Kidney epithelial cell (primary cell): ENCODE results near the gene TIMP2. TPM values are rescaled to one million over a fixed set of nuclear protein-coding genes. Genes with fewer than 3 reads are reported as not detected.

Experiments used
- DNase-seq: peaks from one replicate; pipeline ENCODE4 v3.0.0-alpha.2; 2010; ENCODE audit warnings: low read depth
- H3K27me3 ChIP-seq: 2 replicates; pipeline ENCODE4 v1.6.0; 2011; ENCODE audit warnings: low read length; ENCODE audit not compliant: control insufficient read depth, insufficient read depth
- H3K36me3 ChIP-seq: 2 replicates; pipeline ENCODE4 v1.5.1; 2011; ENCODE audit warnings: low read length; ENCODE audit not compliant: control insufficient read depth, insufficient read depth
- H3K4me3 ChIP-seq: 2 replicates; pipeline ENCODE4 v1.5.1; 2011; ENCODE audit warnings: low read depth, mild to moderate bottlenecking, control low read depth, low read length
- CTCF ChIP-seq: IDR thresholded peaks from 2 replicates; pipeline ENCODE4 v1.5.1; 2011; ENCODE audit warnings: mild to moderate bottlenecking, moderate library complexity, low read length, control low read depth, inconsistent platforms; ENCODE audit not compliant: insufficient read depth, poor library complexity, severe bottlenecking
- total RNA-seq: library from RNA; depleted of rRNA; stranded (reverse); fragments of >200 nt; gene quantifications from 2 replicates; pipeline ENCODE4 v1.2.3, GENCODE V29; 2015

TIMP2 gene
- 130 and 145 TPM in 2 replicates for total RNA-seq

- Histone ChIP-seq H3K4me3 (peak within 1 kb of the TSS; percentile 51), H3K27me3 (no peaks in the 10 kb centered on the region), H3K36me3 (no peaks in the 10 kb centered on the region)
- TF ChIP-seq CTCF: peak; percentile 18
- DNase-seq: no peak
These were observed at the start of gene TIMP2 for GRCh38 chr17:78925234-78925633. TIMP2 (minus strand) TSS chr17:78925387; CDS start chr17:78925088, 299 bp downstream.

GRCh38 chr17:78973792-78974520, 48.8 kb upstream of the TIMP2 start:
- TF ChIP-seq CTCF: no peak
- peaks cover 3% of the 10 kb centered on the region for H3K36me3 ChIP-seq
- no peak for DNase-seq
- H3K4me3 ChIP-seq: no peak overlapping the region
- no peaks in the 10 kb centered on the region for H3K27me3 ChIP-seq

GRCh38 chr17:78973196-78973595, 48.0 kb upstream of the TIMP2 start:
- DNase-seq: no peak
- peaks cover 4% of the 10 kb centered on the region for H3K36me3 ChIP-seq
- TF ChIP-seq CTCF: no peak
- no peak overlapping the region for H3K4me3 ChIP-seq
- H3K27me3 ChIP-seq: no peaks in the 10 kb centered on the region

GRCh38 chr17:78972507-78973105, 47.4 kb upstream of the TIMP2 start:
- H3K27me3 ChIP-seq: no peaks in the 10 kb centered on the region
- H3K4me3 ChIP-seq: no peak overlapping the region
- no peak for TF ChIP-seq CTCF
- peaks cover 4% of the 10 kb centered on the region for H3K36me3 ChIP-seq
- no peak for DNase-seq

GRCh38 chr17:78971756-78972506, 46.7 kb upstream of the TIMP2 start:
- no peaks in the 10 kb centered on the region for H3K27me3 ChIP-seq
- H3K36me3 ChIP-seq: peaks cover 3% of the 10 kb centered on the region
- DNase-seq: no peak
- H3K4me3 ChIP-seq: no peak overlapping the region
- no peak for TF ChIP-seq CTCF
